AG10803 (cell line): ENCODE measurements around the gene RTRAF.

Experiments
- DNase-seq: peaks from one replicate; pipeline ENCODE4 v3.0.0; 2010; ENCODE audit warnings: low read depth
- H3K4me3 ChIP-seq: 2 replicates; pipeline ENCODE4 v1.5.1; 2011; ENCODE audit warnings: mild to moderate bottlenecking, low read length, control low read depth
- CTCF ChIP-seq: conservative IDR thresholded peaks from 2 replicates; pipeline ENCODE4 v1.5.1; 2011; ENCODE audit warnings: mild to moderate bottlenecking, low read length, control low read depth, inconsistent platforms

RTRAF gene

GRCh38 chr14:52026901-52027300 is 37.6 kb downstream of the RTRAF start:
- no peak for DNase-seq
- no peak overlapping the region for H3K4me3 ChIP-seq
- no peak for TF ChIP-seq CTCF

GRCh38 chr14:52029881-52030280 is 40.5 kb downstream of the RTRAF start:
- TF ChIP-seq CTCF = no peak
- peak; percentile 11 for DNase-seq

GRCh38 chr14:52031781-52032180 is 42.4 kb downstream of the RTRAF start:
- peak; percentile 94 for DNase-seq
- no peak overlapping the region for H3K4me3 ChIP-seq
- TF ChIP-seq CTCF = no peak

More at GRCh38 chr14:52029881-52030280, 40.5 kb downstream of the RTRAF start:
- no peak overlapping the region for H3K4me3 ChIP-seq

GRCh38 chr14:52032204-52032801 is 43.0 kb downstream of the RTRAF start:
- no peak for TF ChIP-seq CTCF
- peak; percentile 85 for DNase-seq
- H3K4me3 ChIP-seq = no peak overlapping the region

GRCh38 chr14:52033101-52033642 is 43.8 kb downstream of the RTRAF start:
- H3K4me3 ChIP-seq = peak overlapping the region; percentile 35
- peak; percentile 74 for DNase-seq
- no peak for TF ChIP-seq CTCF

- no peak for DNase-seq
- no peak for TF ChIP-seq CTCF
These were observed 49.9 kb downstream of the RTRAF start for GRCh38 chr14:52039124-52039815.

GRCh38 chr14:52040598-52040997 is 51.3 kb downstream of the RTRAF start:
- no peak overlapping the region for H3K4me3 ChIP-seq
- DNase-seq = no peak
- no peak for TF ChIP-seq CTCF

More at GRCh38 chr14:52039124-52039815, 49.9 kb downstream of the RTRAF start:
- H3K4me3 ChIP-seq = no peak overlapping the region
